Measurements from ENCODE around the gene TMED8. TPM values are rescaled to one million over a fixed set of nuclear protein-coding genes. Genes with fewer than 3 reads are reported as not detected.

Gene TMED8
- total RNA-seq, 1 donor from 2014 or later: 23.5 TPM

DNA sequence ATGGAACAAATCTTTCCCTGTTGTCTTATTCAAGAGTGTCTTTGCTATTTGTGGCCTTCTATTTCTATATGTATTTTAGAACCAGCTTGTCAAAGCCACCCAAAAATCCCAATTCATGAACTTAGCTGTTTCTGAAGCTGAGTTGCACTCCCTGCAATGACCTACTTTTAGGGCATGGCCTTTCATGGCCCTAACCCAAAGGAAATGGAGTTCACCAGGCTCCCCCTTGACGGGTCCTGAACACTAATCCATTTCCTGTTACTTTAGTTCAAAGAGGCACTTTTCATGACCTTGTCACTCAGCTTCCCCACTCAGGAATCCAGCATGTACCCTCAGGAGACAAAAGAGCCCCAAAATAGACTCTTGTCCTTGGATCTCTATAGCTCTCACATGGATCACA lies 7.6 kb downstream of the TMED8 start:
- Histone ChIP-seq H2AFZ (replicated peaks) (no peak overlapping the region), H3K4me2 (no peak overlapping the region), H3K27me3 (no peaks in the 10 kb centered on the region), H3K9ac (no peak overlapping the region), H3K36me3 (no peaks in the 10 kb centered on the region), H3K79me2 (ENCODE audit: low read depth) (peaks cover 16% of the 10 kb centered on the region), H3K27ac (no peak overlapping the region), H3K9me3 (ENCODE audit: low read depth) (no peaks in the 10 kb centered on the region), H3K4me3 (no peak overlapping the region), H3F3A (ENCODE audit: low read depth) (peaks cover 12% of the 10 kb centered on the region), H4K20me1 (ENCODE audit: low read depth) (no peaks in the 10 kb centered on the region), H3K4me1 (peaks cover 20% of the 10 kb centered on the region)
- Mint-ChIP-seq H3K9me3 (no peaks in the 10 kb centered on the region), H3K27me3 (ENCODE audit: insufficient read depth, low read depth) (no peaks in the 10 kb centered on the region), H3K4me1 (peaks cover 15% of the 10 kb centered on the region), H3K27ac (no peak overlapping the region), H3K36me3 (peaks cover 3% of the 10 kb centered on the region), H3K4me3 (no peak overlapping the region)
- TF ChIP-seq EZH2 (IDR thresholded peaks at IDR 0.05) (no peak), EZH2phosphoT487 (IDR thresholded peaks at IDR 0.05) (no peak)
- TF ChIP-seq, protein P1, sequence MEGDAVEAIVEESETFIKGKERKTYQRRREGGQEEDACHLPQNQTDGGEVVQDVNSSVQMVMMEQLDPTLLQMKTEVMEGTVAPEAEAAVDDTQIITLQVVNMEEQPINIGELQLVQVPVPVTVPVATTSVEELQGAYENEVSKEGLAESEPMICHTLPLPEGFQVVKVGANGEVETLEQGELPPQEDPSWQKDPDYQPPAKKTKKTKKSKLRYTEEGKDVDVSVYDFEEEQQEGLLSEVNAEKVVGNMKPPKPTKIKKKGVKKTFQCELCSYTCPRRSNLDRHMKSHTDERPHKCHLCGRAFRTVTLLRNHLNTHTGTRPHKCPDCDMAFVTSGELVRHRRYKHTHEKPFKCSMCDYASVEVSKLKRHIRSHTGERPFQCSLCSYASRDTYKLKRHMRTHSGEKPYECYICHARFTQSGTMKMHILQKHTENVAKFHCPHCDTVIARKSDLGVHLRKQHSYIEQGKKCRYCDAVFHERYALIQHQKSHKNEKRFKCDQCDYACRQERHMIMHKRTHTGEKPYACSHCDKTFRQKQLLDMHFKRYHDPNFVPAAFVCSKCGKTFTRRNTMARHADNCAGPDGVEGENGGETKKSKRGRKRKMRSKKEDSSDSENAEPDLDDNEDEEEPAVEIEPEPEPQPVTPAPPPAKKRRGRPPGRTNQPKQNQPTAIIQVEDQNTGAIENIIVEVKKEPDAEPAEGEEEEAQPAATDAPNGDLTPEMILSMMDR (IDR thresholded peaks at IDR 0.05): no peak
- DNase-seq (ENCODE audit: low spot score): no peak

DNA sequence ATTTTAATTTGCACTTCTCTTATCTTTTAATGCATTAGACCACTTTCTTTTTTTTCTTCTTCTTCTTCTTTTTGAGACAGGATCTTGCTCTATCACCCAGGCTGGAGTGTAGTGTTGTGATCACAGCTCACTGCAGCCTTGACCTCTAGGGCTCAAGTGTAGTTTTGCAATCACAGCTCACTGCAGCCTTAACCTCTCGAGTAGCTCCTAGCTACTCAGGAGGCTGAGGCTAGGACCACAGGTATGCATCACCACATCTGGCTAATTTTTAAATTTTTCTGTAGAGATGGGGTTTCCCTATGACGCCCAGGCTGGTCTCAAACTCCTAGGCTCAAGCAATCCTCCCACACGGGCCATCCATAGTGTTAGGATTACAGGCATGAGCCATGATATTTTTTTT lies 12.7 kb downstream of the TMED8 start:
- no peaks in the 10 kb centered on the region for H3F3A ChIP-seq (ENCODE audit: low read depth)
- peaks cover 4% of the 10 kb centered on the region for H3K36me3 Mint-ChIP-seq
- no peak overlapping the region for H3K4me2 ChIP-seq
- no peaks in the 10 kb centered on the region for H3K27me3 ChIP-seq
- peaks cover 2% of the 10 kb centered on the region for H3K9me3 Mint-ChIP-seq
- no peaks in the 10 kb centered on the region for H3K27me3 Mint-ChIP-seq (ENCODE audit: insufficient read depth, low read depth)
- H4K20me1 ChIP-seq (ENCODE audit: low read depth): peaks cover 10% of the 10 kb centered on the region
- no peak overlapping the region for H3K27ac Mint-ChIP-seq
- H3K4me1 Mint-ChIP-seq: no peaks in the 10 kb centered on the region
- no peaks in the 10 kb centered on the region for H3K4me1 ChIP-seq
- H3K4me3 Mint-ChIP-seq: no peak overlapping the region
- H3K9me3 ChIP-seq (ENCODE audit: low read depth): no peaks in the 10 kb centered on the region
- H3K4me3 ChIP-seq: no peak overlapping the region
- H3K36me3 ChIP-seq: no peaks in the 10 kb centered on the region
- H3K9ac ChIP-seq: no peak overlapping the region
- H2AFZ ChIP-seq (replicated peaks): no peak overlapping the region
- no peak for DNase-seq (ENCODE audit: low spot score)
- no peaks in the 10 kb centered on the region for H3K79me2 ChIP-seq (ENCODE audit: low read depth)
- H3K27ac ChIP-seq: no peak overlapping the region
- TF ChIP-seq, protein P1 (IDR thresholded peaks at IDR 0.05): no peak
- no peak for TF ChIP-seq EZH2phosphoT487 (IDR thresholded peaks at IDR 0.05)
- no peak for TF ChIP-seq EZH2 (IDR thresholded peaks at IDR 0.05)

DNA sequence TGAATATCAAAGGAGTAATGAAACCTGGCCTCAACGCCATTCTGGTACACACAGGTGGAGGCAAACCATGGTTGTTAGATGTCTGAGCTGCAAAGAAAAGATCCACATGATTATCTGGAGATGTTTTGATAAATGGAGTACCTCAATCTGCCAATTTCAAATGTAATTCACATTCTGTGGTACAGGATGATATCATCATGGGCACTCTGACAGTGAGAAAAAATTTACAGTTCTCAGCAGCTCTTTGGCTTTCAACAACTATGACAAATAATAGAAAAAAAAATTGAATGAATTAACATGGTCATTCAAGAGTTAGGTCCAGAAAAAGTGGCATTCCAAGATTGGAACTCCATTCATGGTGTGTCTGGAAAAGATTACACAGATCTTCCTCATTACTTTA lies 17.3 kb downstream of the TMED8 start:
- H3K79me2 ChIP-seq (ENCODE audit: low read depth): no peaks in the 10 kb centered on the region
- Mint-ChIP-seq H3K4me3 (no peak overlapping the region), H3K27ac (no peak overlapping the region), H3K9me3 (peaks cover 2% of the 10 kb centered on the region), H3K27me3 (ENCODE audit: insufficient read depth, low read depth) (no peaks in the 10 kb centered on the region), H3K36me3 (peaks cover 7% of the 10 kb centered on the region), H3K4me1 (peaks cover 3% of the 10 kb centered on the region)
- no peak overlapping the region for H3K27ac ChIP-seq
- H3K9me3 ChIP-seq (ENCODE audit: low read depth): no peaks in the 10 kb centered on the region
- no peaks in the 10 kb centered on the region for H3K27me3 ChIP-seq
- peaks cover 10% of the 10 kb centered on the region for H4K20me1 ChIP-seq (ENCODE audit: low read depth)
- no peak overlapping the region for H3K4me2 ChIP-seq
- H3K4me1 ChIP-seq: no peaks in the 10 kb centered on the region
- H3K9ac ChIP-seq: no peak overlapping the region
- TF ChIP-seq, protein P1 (IDR thresholded peaks at IDR 0.05): no peak
- TF ChIP-seq EZH2 (IDR thresholded peaks at IDR 0.05) (no peak), EZH2phosphoT487 (IDR thresholded peaks at IDR 0.05) (no peak)
- no peaks in the 10 kb centered on the region for H3K36me3 ChIP-seq
- no peak overlapping the region for H3K4me3 ChIP-seq
- H3F3A ChIP-seq (ENCODE audit: low read depth): no peaks in the 10 kb centered on the region
- DNase-seq (ENCODE audit: low spot score): no peak
- no peak overlapping the region for H2AFZ ChIP-seq (replicated peaks)
